A673 (cell line): ENCODE results near the gene CERS6.

Source experiments
- CTCF ChIP-seq: fragments of 300-800, 200-600 bp; sonication (generic); conservative IDR thresholded peaks from 2 replicates; pipeline ENCODE4 v1.5.1; 2017; ENCODE audit warnings: low read depth, mild to moderate bottlenecking, antibody characterized with exemption, low read length, moderate library complexity, mixed read lengths
- EZH2 ChIP-seq: fragments of 200-600 bp; sonication (generic); IDR thresholded peaks from 2 replicates; pipeline ENCODE4 v1.6.1; 2017; ENCODE audit warnings: borderline replicate concordance, low read depth, mild to moderate bottlenecking, mixed read lengths, antibody characterized with exemption, low read length; ENCODE audit not compliant: poor library complexity, severe bottlenecking

GRCh38 chr2:168495524-168495923 is 39.5 kb downstream of the CERS6 start:
- TF ChIP-seq CTCF (no peak), EZH2 (no peak)
